D341Med (cell line): ENCODE data around the gene CAPZA2.
A peak's percentile ranks its signal among the peaks of the same experiment; 100 is the strongest.

ENCODE experiments used
- DNase-seq: peaks from one replicate; pipeline ENCODE4 v3.0.0; 2012; ENCODE audit warnings: low spot score

Gene CAPZA2

GRCh38 chr7:116862951-116863670 lies 724 bp downstream of the CAPZA2 start:
- DNase-seq: peak; percentile 59

- DNase-seq: no peak
Measured at GRCh38 chr7:116863936-116864500, 1.6 kb downstream of the CAPZA2 start.

- no peak for DNase-seq
Measured at GRCh38 chr7:116871061-116871700, 8.8 kb downstream of the CAPZA2 start.

GRCh38 chr7:116872026-116872425 lies 9.6 kb downstream of the CAPZA2 start:
- no peak for DNase-seq

- no peak for DNase-seq
Measured at GRCh38 chr7:116873619-116874018, 11.2 kb downstream of the CAPZA2 start.

GRCh38 chr7:116876664-116877442 lies 14.5 kb downstream of the CAPZA2 start:
- peak; percentile 58 for DNase-seq

- DNase-seq: no peak
Measured at GRCh38 chr7:116877443-116878217, 15.2 kb downstream of the CAPZA2 start.

- DNase-seq: no peak
Measured at GRCh38 chr7:116884691-116885090, 22.3 kb downstream of the CAPZA2 start.

- no peak for DNase-seq
Measured at GRCh38 chr7:116885724-116886123, 23.3 kb downstream of the CAPZA2 start.

- DNase-seq: no peak
Measured at GRCh38 chr7:116886543-116887156, 24.3 kb downstream of the CAPZA2 start.

- DNase-seq: no peak
Measured at GRCh38 chr7:116888895-116889294, 26.5 kb downstream of the CAPZA2 start.

- no peak for DNase-seq
Measured at GRCh38 chr7:116895849-116896248, 33.5 kb downstream of the CAPZA2 start.

- no peak for DNase-seq
Measured at GRCh38 chr7:116897661-116898060, 35.3 kb downstream of the CAPZA2 start.

GRCh38 chr7:116899308-116899707 lies 36.9 kb downstream of the CAPZA2 start:
- DNase-seq: no peak

- DNase-seq: no peak
Measured at GRCh38 chr7:116901143-116901542, 38.8 kb downstream of the CAPZA2 start.

- DNase-seq: no peak
Measured at GRCh38 chr7:116902867-116903266, 40.5 kb downstream of the CAPZA2 start.

- no peak for DNase-seq
Measured at GRCh38 chr7:116906391-116906790, 44.0 kb downstream of the CAPZA2 start.

GRCh38 chr7:116910383-116910782 lies 48.0 kb downstream of the CAPZA2 start:
- DNase-seq: no peak

GRCh38 chr7:116911801-116912200 lies 49.4 kb downstream of the CAPZA2 start:
- DNase-seq: no peak

- no peak for DNase-seq
Measured at GRCh38 chr7:116912269-116912909, 50.0 kb downstream of the CAPZA2 start.

- DNase-seq: no peak
Measured at GRCh38 chr7:116918704-116919103, 56.3 kb downstream of the CAPZA2 start.
